ENCODE measurements around the gene PTPRU. TPM values are rescaled to one million over a fixed set of nuclear protein-coding genes. Genes with fewer than 3 reads are reported as not detected.

The PTPRU gene
- total RNA-seq, 1 experiment from 2014 or later, result 0.72 TPM

GRCh38 chr1:29240400-29240837 is 4.1 kb downstream of the PTPRU start:
- in situ Hi-C loops (cut with HindIII; ENCODE audit: low pct_unique_long_range_greater_than_20kb, low sequenced_read_pairs), result no loop called here
- intact Hi-C loops (cut with micrococcal nuclease; ENCODE audit: unreplicated experiment), result loop anchor here (10.0 kb wide), 1 partner anchor 104 kb away; no protein-coding TSS in a partner anchor
- TF ChIP-seq CTCF (IDR thresholded peaks at IDR 0.05) (peak; percentile 45), REST (IDR thresholded peaks at IDR 0.05; ENCODE audit: insufficient read depth in 1 of 2, low read depth in 2 of 2, low read length in 1 of 2) (no peak)
- Histone ChIP-seq H3K4me1 (ENCODE audit: control insufficient read depth, insufficient read depth, low read length) (peaks cover 6% of the 10 kb centered on the region), H3K4me3 (ENCODE audit: low read depth in 2 of 2, low read length in 2 of 2) (no peak overlapping the region), H3K36me3 (ENCODE audit: control insufficient read depth, insufficient read depth, low read length) (no peaks in the 10 kb centered on the region; the same call in 1 of the 2 replicates), H3K9me3 (ENCODE audit: control insufficient read depth, insufficient read depth, low read depth, low read length) (no peaks in the 10 kb centered on the region), H3K27me3 (ENCODE audit: control insufficient read depth, insufficient read depth, low read length) (peaks cover 6% of the 10 kb centered on the region), H3K27ac (ENCODE audit: low read length) (no peak overlapping the region)
- DNase-seq (ENCODE audit: low read depth, low spot score), result no peak
- POLR2A ChIA-PET, result no interaction called here
- no peak for ATAC-seq
- CTCF ChIA-PET, result interaction anchor here (0.5 kb wide), 1 partner anchor 41 kb away, joined by 4 read pairs; no protein-coding TSS in a partner anchor
- no TSS peak for BruUV-seq (replicated peaks)

GRCh38 chr1:29240986-29241385 is 4.7 kb downstream of the PTPRU start:
- in situ Hi-C loops (cut with HindIII; ENCODE audit: low pct_unique_long_range_greater_than_20kb, low sequenced_read_pairs) (no loop called here), intact Hi-C loops (cut with micrococcal nuclease; ENCODE audit: unreplicated experiment) (loop anchor here (10.0 kb wide), 1 partner anchor 104 kb away; no protein-coding TSS in a partner anchor)
- POLR2A ChIA-PET, result no interaction called here
- CTCF ChIA-PET, result interaction anchor here (0.5 kb wide), 1 partner anchor 42 kb away, joined by 4 read pairs; no protein-coding TSS in a partner anchor
- DNase-seq (ENCODE audit: low read depth, low spot score), result no peak
- BruUV-seq (replicated peaks), result no TSS peak
- H3K27me3 ChIP-seq (ENCODE audit: control insufficient read depth, insufficient read depth, low read length), result peaks cover 6% of the 10 kb centered on the region
- no peak overlapping the region for H3K27ac ChIP-seq (ENCODE audit: low read length)
- no peaks in the 10 kb centered on the region for H3K9me3 ChIP-seq (ENCODE audit: control insufficient read depth, insufficient read depth, low read depth, low read length)
- H3K4me3 ChIP-seq (ENCODE audit: low read depth in 2 of 2, low read length in 2 of 2), result no peak overlapping the region
- TF ChIP-seq SIN3A (IDR thresholded peaks at IDR 0.05; ENCODE audit: borderline replicate concordance, insufficient read depth, low read depth, low read length) (no peak), TCF7L2 (IDR thresholded peaks at IDR 0.05; ENCODE audit: low read depth, low read length) (no peak), CTCF (IDR thresholded peaks at IDR 0.05) (no peak), POLR2AphosphoS5 (IDR thresholded peaks at IDR 0.05; ENCODE audit: low read depth, low read length) (no peak), REST (IDR thresholded peaks at IDR 0.05; ENCODE audit: insufficient read depth in 1 of 2, low read depth in 2 of 2, low read length in 1 of 2) (no peak)
- no peak for ATAC-seq
- no peaks in the 10 kb centered on the region; the same call in 1 of the 2 replicates for H3K36me3 ChIP-seq (ENCODE audit: control insufficient read depth, insufficient read depth, low read length)
- peaks cover 6% of the 10 kb centered on the region for H3K4me1 ChIP-seq (ENCODE audit: control insufficient read depth, insufficient read depth, low read length)
